ENCODE measurements around the gene ENG.
"Not testable (repeated sequence)": the region's sequence is repeated elsewhere in the genome, so short reads cannot be mapped to it uniquely, and the experiment has no call there.

Gene ENG

GRCh38 chr9:127854184-127854806 lies at the start of gene ENG:
TSS of gene ENG (minus strand) at chr9:127854658. CDS start at chr9:127854355, 303 bp downstream.
- no peak for DNase-seq (ENCODE audit: low spot score)

- no peak for DNase-seq (ENCODE audit: low spot score)
Observed at GRCh38 chr9:127903557-127904475, 49.4 kb upstream of the ENG start.

GRCh38 chr9:127899128-127899943 lies 44.9 kb upstream of the ENG start, which contains the start of gene ST6GALNAC6:
TSS of gene ST6GALNAC6 (minus strand) at chr9:127899603. CDS start at chr9:127897981, 1,622 bp downstream.
- DNase-seq (ENCODE audit: low spot score): peak; percentile 97

- peak; percentile 66 for DNase-seq (ENCODE audit: low spot score)
Observed at GRCh38 chr9:127898433-127899127, 44.1 kb upstream of the ENG start.

GRCh38 chr9:127897193-127897692 lies 42.8 kb upstream of the ENG start:
- DNase-seq (ENCODE audit: low spot score): peak; percentile 89

- DNase-seq (ENCODE audit: low spot score): no peak
Observed at GRCh38 chr9:127896395-127897192, 42.1 kb upstream of the ENG start.

- DNase-seq (ENCODE audit: low spot score): no peak
Observed at GRCh38 chr9:127895811-127896210, 41.4 kb upstream of the ENG start.

- no peak for DNase-seq (ENCODE audit: low spot score)
Observed at GRCh38 chr9:127893392-127893791, 38.9 kb upstream of the ENG start.

- no peak for DNase-seq (ENCODE audit: low spot score)
Observed at GRCh38 chr9:127892831-127893230, 38.4 kb upstream of the ENG start.

- no peak for DNase-seq (ENCODE audit: low spot score)
Observed at GRCh38 chr9:127890053-127890452, 35.6 kb upstream of the ENG start.

- DNase-seq (ENCODE audit: low spot score): no peak
Observed at GRCh38 chr9:127887792-127888191, 33.3 kb upstream of the ENG start.

GRCh38 chr9:127886401-127886972 lies 32.0 kb upstream of the ENG start:
- DNase-seq (ENCODE audit: low spot score): no peak

GRCh38 chr9:127885508-127886281 lies 31.2 kb upstream of the ENG start:
- no peak for DNase-seq (ENCODE audit: low spot score)

GRCh38 chr9:127884976-127885490 lies 30.6 kb upstream of the ENG start:
- no peak for DNase-seq (ENCODE audit: low spot score)

- peak; percentile 72 for DNase-seq (ENCODE audit: low spot score)
Observed at GRCh38 chr9:127884427-127884911, 30.0 kb upstream of the ENG start.

- DNase-seq (ENCODE audit: low spot score): no peak
Observed at GRCh38 chr9:127883959-127884358, 29.5 kb upstream of the ENG start.

- not testable (repeated sequence) for DNase-seq (ENCODE audit: low spot score)
Observed at GRCh38 chr9:127881715-127882114, 27.3 kb upstream of the ENG start.

- DNase-seq (ENCODE audit: low spot score): no peak
Observed at GRCh38 chr9:127880143-127880542, 25.7 kb upstream of the ENG start.

Data from D341Med (cell line).